Astrocyte (in vitro differentiated cells and primary cell): ENCODE data around the gene DHPS.

Experiments
- CTCF ChIP-seq: IDR thresholded peaks from 2 replicates; pipeline ENCODE4 v1.5.1; 2011; ENCODE audit warnings: low read depth, mild to moderate bottlenecking, inconsistent platforms, low read length, moderate library complexity; ENCODE audit not compliant: insufficient read depth
- EZH2 ChIP-seq: IDR thresholded peaks from 2 replicates; pipeline ENCODE4 v1.6.1; 2012; ENCODE audit warnings: mild to moderate bottlenecking, low read length, inconsistent platforms; ENCODE audit not compliant: insufficient read depth

GRCh38 chr19:12715102-12715501 is 33.4 kb upstream of the DHPS start:
- no peak for TF ChIP-seq EZH2
- no peak for TF ChIP-seq CTCF
